Measurements from ENCODE around the gene MYL6.

Gene MYL6

DNA sequence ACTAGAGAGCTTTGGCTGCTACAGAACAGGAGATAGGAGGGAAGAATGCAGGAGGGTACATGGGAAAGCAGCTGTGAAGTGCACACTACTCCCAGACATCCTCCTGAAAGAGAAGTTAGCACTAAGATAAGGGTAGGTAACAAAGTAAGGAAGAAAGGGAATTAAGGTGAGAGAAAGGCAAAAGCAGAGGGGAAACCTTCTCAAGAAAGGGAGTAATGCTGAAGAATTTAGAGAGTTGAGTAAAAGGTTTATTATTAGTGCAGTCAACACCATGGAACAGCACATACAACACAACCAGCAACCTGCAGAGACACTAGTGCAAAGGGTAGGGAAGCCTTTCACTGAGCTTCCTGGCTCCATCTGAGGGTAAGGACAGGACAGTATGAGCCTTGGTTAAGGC is 46.1 kb downstream of the MYL6 start:
- no peak overlapping the region for H3K27ac ChIP-seq (ENCODE audit: low read length)
- no peaks in the 10 kb centered on the region for H3K9me3 ChIP-seq (replicated peaks; ENCODE audit: insufficient read depth, low read length)
- no peak for DNase-seq
- H3K9me2 ChIP-seq (replicated peaks; ENCODE audit: insufficient read depth, low read length): no peaks in the 10 kb centered on the region
- no peaks in the 10 kb centered on the region for H3F3A ChIP-seq (ENCODE audit: insufficient read depth, low read length)
- H3K4me1 ChIP-seq (ENCODE audit: low read length): no peaks in the 10 kb centered on the region
- no peak overlapping the region for H3K4me2 ChIP-seq (ENCODE audit: low read depth, low read length)
- no peak for TF ChIP-seq EZH2phosphoT487 (IDR thresholded peaks at IDR 0.05; ENCODE audit: low read length)
- no peak overlapping the region for H2AFZ ChIP-seq (ENCODE audit: low read length)
- H3K4me3 ChIP-seq (ENCODE audit: low read length): no peak overlapping the region
- H4K20me1 ChIP-seq (ENCODE audit: insufficient read depth, low read length): no peaks in the 10 kb centered on the region
- no peaks in the 10 kb centered on the region for H3K27me3 ChIP-seq (replicated peaks; ENCODE audit: insufficient read depth, low read length)
- no peak overlapping the region for H3K9ac ChIP-seq (ENCODE audit: low read length)
- no peaks in the 10 kb centered on the region; the same call in 1 of the 2 replicates for H3K36me3 ChIP-seq (replicated peaks; ENCODE audit: insufficient read depth, low read length)
- no peaks in the 10 kb centered on the region for H3K79me2 ChIP-seq (ENCODE audit: low read length)

- no peaks in the 10 kb centered on the region for H4K20me1 ChIP-seq (ENCODE audit: insufficient read depth, low read length)
- H3K27me3 ChIP-seq (replicated peaks; ENCODE audit: insufficient read depth, low read length): no peaks in the 10 kb centered on the region
- H3K36me3 ChIP-seq (replicated peaks; ENCODE audit: insufficient read depth, low read length): peaks cover 3% of the 10 kb centered on the region
- no peaks in the 10 kb centered on the region for H3F3A ChIP-seq (ENCODE audit: insufficient read depth, low read length)
- DNase-seq: no peak
- H3K4me2 ChIP-seq (ENCODE audit: low read depth, low read length): no peak overlapping the region
- no peak overlapping the region for H3K9ac ChIP-seq (ENCODE audit: low read length)
- TF ChIP-seq EZH2 (optimal IDR thresholded peaks at IDR 0.05; ENCODE audit: low read depth, low read length) (no peak), CTCF (IDR thresholded peaks at IDR 0.05; ENCODE audit: low read length) (no peak), EZH2phosphoT487 (IDR thresholded peaks at IDR 0.05; ENCODE audit: low read length) (no peak)
- no peaks in the 10 kb centered on the region for H3K79me2 ChIP-seq (ENCODE audit: low read length)
- H3K27ac ChIP-seq (ENCODE audit: low read length): no peak overlapping the region
- no peaks in the 10 kb centered on the region for H3K9me2 ChIP-seq (replicated peaks; ENCODE audit: insufficient read depth, low read length)
- no peaks in the 10 kb centered on the region for H3K4me1 ChIP-seq (ENCODE audit: low read length)
- no peak overlapping the region for H3K4me3 ChIP-seq (ENCODE audit: low read length)
- no peaks in the 10 kb centered on the region for H3K9me3 ChIP-seq (replicated peaks; ENCODE audit: insufficient read depth, low read length)
- H2AFZ ChIP-seq (ENCODE audit: low read length): no peak overlapping the region
Measured at GRCh38 chr12:56205445-56205844, 47.3 kb downstream of the MYL6 start.

DNA sequence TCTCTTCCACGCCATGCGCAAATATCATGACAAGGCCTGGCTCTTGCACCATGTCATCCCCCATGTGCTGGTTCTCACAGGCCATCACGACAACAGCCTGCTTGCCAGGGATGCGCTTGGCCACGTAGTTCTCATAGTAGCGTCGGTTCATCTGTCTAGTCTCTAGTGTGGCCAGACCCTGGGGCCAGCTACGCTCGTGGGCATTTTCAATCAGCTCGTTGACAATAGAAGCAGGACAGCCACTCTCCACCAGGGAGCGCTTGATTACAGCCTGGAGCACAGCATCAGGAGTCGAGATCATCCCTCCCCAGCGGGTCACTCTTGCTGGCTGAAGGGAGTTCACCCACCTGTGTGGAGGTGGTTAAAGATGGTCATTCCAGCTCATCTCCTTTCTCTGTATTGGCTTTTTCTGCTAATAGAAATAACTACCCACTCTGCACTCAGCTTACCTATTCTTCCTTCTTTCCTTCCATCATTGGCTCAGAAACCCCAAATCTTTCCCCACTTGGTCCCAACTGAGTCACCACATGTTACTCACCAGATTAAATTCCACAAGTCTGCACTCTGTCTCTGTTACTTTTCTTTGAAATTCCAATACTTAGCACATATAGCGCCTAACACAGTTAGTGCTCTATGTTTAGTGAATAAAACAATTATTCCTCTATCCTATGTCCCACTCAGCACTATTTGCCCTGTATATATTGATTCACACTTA is 48.5 kb downstream of the MYL6 start:
- Histone ChIP-seq H4K20me1 (ENCODE audit: insufficient read depth, low read length) (no peaks in the 10 kb centered on the region), H2AFZ (ENCODE audit: low read length) (no peak overlapping the region), H3K27ac (ENCODE audit: low read length) (no peak overlapping the region), H3K4me1 (ENCODE audit: low read length) (no peaks in the 10 kb centered on the region), H3K79me2 (ENCODE audit: low read length) (no peaks in the 10 kb centered on the region), H3K9me3 (replicated peaks; ENCODE audit: insufficient read depth, low read length) (no peaks in the 10 kb centered on the region), H3K9ac (ENCODE audit: low read length) (no peak overlapping the region), H3K36me3 (replicated peaks; ENCODE audit: insufficient read depth, low read length) (peaks cover 3% of the 10 kb centered on the region), H3K4me3 (ENCODE audit: low read length) (no peak overlapping the region), H3K4me2 (ENCODE audit: low read depth, low read length) (no peak overlapping the region), H3K9me2 (replicated peaks; ENCODE audit: insufficient read depth, low read length) (no peaks in the 10 kb centered on the region), H3F3A (ENCODE audit: insufficient read depth, low read length) (no peaks in the 10 kb centered on the region), H3K27me3 (replicated peaks; ENCODE audit: insufficient read depth, low read length) (no peaks in the 10 kb centered on the region)
- peak; percentile 46 for DNase-seq
- TF ChIP-seq EZH2 (optimal IDR thresholded peaks at IDR 0.05; ENCODE audit: low read depth, low read length) (no peak), CTCF (IDR thresholded peaks at IDR 0.05; ENCODE audit: low read length) (peak; percentile 55), EZH2phosphoT487 (IDR thresholded peaks at IDR 0.05; ENCODE audit: low read length) (no peak)

GRCh38 chr12:56208006-56208405 is 49.8 kb downstream of the MYL6 start:
- no peaks in the 10 kb centered on the region for H3F3A ChIP-seq (ENCODE audit: insufficient read depth, low read length)
- no peaks in the 10 kb centered on the region for H3K4me1 ChIP-seq (ENCODE audit: low read length)
- no peaks in the 10 kb centered on the region for H3K9me2 ChIP-seq (replicated peaks; ENCODE audit: insufficient read depth, low read length)
- TF ChIP-seq EZH2phosphoT487 (IDR thresholded peaks at IDR 0.05; ENCODE audit: low read length): no peak
- no peak for TF ChIP-seq EZH2 (optimal IDR thresholded peaks at IDR 0.05; ENCODE audit: low read depth, low read length)
- no peak for TF ChIP-seq CTCF (IDR thresholded peaks at IDR 0.05; ENCODE audit: low read length)
- no peaks in the 10 kb centered on the region for H4K20me1 ChIP-seq (ENCODE audit: insufficient read depth, low read length)
- no peak overlapping the region for H3K27ac ChIP-seq (ENCODE audit: low read length)
- no peak for DNase-seq
- no peaks in the 10 kb centered on the region for H3K27me3 ChIP-seq (replicated peaks; ENCODE audit: insufficient read depth, low read length)
- peaks cover 3% of the 10 kb centered on the region for H3K36me3 ChIP-seq (replicated peaks; ENCODE audit: insufficient read depth, low read length)
- H3K4me3 ChIP-seq (ENCODE audit: low read length): no peak overlapping the region
- H3K4me2 ChIP-seq (ENCODE audit: low read depth, low read length): no peak overlapping the region
- H2AFZ ChIP-seq (ENCODE audit: low read length): no peak overlapping the region
- no peaks in the 10 kb centered on the region for H3K79me2 ChIP-seq (ENCODE audit: low read length)
- no peaks in the 10 kb centered on the region for H3K9me3 ChIP-seq (replicated peaks; ENCODE audit: insufficient read depth, low read length)
- no peak overlapping the region for H3K9ac ChIP-seq (ENCODE audit: low read length)
